ENCODE results near the gene OPCML. TPM values are rescaled to one million over a fixed set of nuclear protein-coding genes. Genes with fewer than 3 reads are reported as not detected.

Gene OPCML
- total and polyA plus RNA-seq, 2 of the 13 experiments (the other 11 are each of a cell fraction or from before 2014, with no cell fraction given), result not detected

DNA sequence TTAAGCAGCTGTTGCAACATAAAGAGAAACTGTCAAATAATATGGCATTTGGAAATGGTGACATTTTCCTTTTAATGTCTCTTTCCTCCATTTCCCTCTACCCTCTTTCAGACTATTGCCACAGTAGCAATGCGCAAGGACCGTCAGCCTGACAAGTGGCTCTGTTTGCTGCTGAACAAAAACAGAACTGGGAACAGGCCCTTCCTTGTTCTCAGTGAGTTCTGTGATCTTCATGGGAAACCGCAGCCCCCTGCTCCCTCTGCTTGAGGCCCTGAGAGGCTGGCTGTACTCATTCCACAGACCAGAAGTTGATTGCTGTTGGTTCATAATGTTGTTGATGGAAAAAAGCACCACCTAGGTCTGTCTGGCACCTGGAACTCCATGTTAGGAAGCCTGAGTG, 559.7 kb downstream of the OPCML start:
- Histone ChIP-seq H2AFZ (ENCODE audit: low read length) (no peak overlapping the region), H3K36me3 (replicated peaks in 1 of 2; ENCODE audit: control insufficient read depth in 1 of 2, insufficient read depth in 2 of 2, low read length in 2 of 2) (no peaks in the 10 kb centered on the region), H3K4me2 (ENCODE audit: low read depth, low read length) (no peak overlapping the region), H3K4me1 (ENCODE audit: insufficient read depth, low read length) (no peaks in the 10 kb centered on the region), H3K79me2 (ENCODE audit: insufficient read depth, low read length) (no peaks in the 10 kb centered on the region), H3K27ac (ENCODE audit: extremely low read length, insufficient read depth, low read length) (no peak overlapping the region), H3K9ac (ENCODE audit: insufficient read depth, low read depth, low read length) (no peak overlapping the region), H3K27me3 (ENCODE audit: control insufficient read depth in 1 of 2, insufficient read depth in 2 of 2, low read length in 2 of 2) (no peaks in the 10 kb centered on the region), H3K9me3 (ENCODE audit: low read length) (no peaks in the 10 kb centered on the region), H4K20me1 (ENCODE audit: insufficient read depth, low read length) (no peaks in the 10 kb centered on the region), H3K4me3 (replicated peaks in 1 of 3; ENCODE audit: insufficient read depth in 1 of 3, low read depth in 2 of 3, low read length in 3 of 3) (no peak overlapping the region)
- TF ChIP-seq HOXA9 (CRISPR knock-in tag; IDR thresholded peaks at IDR 0.05; ENCODE audit: borderline replicate concordance), result no peak
- TF ChIP-seq, protein P1, sequence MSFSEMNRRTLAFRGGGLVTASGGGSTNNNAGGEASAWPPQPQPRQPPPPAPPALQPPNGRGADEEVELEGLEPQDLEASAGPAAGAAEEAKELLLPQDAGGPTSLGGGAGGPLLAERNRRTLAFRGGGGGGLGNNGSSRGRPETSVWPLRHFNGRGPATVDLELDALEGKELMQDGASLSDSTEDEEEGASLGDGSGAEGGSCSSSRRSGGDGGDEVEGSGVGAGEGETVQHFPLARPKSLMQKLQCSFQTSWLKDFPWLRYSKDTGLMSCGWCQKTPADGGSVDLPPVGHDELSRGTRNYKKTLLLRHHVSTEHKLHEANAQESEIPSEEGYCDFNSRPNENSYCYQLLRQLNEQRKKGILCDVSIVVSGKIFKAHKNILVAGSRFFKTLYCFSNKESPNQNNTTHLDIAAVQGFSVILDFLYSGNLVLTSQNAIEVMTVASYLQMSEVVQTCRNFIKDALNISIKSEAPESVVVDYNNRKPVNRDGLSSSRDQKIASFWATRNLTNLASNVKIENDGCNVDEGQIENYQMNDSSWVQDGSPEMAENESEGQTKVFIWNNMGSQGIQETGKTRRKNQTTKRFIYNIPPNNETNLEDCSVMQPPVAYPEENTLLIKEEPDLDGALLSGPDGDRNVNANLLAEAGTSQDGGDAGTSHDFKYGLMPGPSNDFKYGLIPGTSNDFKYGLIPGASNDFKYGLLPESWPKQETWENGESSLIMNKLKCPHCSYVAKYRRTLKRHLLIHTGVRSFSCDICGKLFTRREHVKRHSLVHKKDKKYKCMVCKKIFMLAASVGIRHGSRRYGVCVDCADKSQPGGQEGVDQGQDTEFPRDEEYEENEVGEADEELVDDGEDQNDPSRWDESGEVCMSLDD (CRISPR knock-in tag; IDR thresholded peaks at IDR 0.05; ENCODE audit: borderline replicate concordance), result no peak
- TF ChIP-seq, protein P2, sequence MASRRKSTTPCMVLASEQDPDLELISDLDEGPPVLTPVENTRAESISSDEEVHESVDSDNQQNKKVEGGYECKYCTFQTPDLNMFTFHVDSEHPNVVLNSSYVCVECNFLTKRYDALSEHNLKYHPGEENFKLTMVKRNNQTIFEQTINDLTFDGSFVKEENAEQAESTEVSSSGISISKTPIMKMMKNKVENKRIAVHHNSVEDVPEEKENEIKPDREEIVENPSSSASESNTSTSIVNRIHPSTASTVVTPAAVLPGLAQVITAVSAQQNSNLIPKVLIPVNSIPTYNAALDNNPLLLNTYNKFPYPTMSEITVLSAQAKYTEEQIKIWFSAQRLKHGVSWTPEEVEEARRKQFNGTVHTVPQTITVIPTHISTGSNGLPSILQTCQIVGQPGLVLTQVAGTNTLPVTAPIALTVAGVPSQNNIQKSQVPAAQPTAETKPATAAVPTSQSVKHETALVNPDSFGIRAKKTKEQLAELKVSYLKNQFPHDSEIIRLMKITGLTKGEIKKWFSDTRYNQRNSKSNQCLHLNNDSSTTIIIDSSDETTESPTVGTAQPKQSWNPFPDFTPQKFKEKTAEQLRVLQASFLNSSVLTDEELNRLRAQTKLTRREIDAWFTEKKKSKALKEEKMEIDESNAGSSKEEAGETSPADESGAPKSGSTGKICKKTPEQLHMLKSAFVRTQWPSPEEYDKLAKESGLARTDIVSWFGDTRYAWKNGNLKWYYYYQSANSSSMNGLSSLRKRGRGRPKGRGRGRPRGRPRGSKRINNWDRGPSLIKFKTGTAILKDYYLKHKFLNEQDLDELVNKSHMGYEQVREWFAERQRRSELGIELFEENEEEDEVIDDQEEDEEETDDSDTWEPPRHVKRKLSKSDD (CRISPR knock-in tag; IDR thresholded peaks at IDR 0.05; ENCODE audit: low read depth), result no peak
- no peak for TF ChIP-seq RAD21 (CRISPR knock-in tag; IDR thresholded peaks at IDR 0.05)
- TF ChIP-seq PITX1 (CRISPR knock-in tag; IDR thresholded peaks at IDR 0.05), result no peak
- no peak for TF ChIP-seq HMG20A (CRISPR knock-in tag; IDR thresholded peaks at IDR 0.05; ENCODE audit: borderline replicate concordance)
- TF ChIP-seq ZNF33B (CRISPR knock-in tag; IDR thresholded peaks at IDR 0.05), result no peak
- in situ Hi-C loops (cut with HindIII; ENCODE audit: extremely low pct_ligation_motif_present, low pct_unique_long_range_greater_than_20kb) (no loop called here), intact Hi-C loops (cut with micrococcal nuclease; ENCODE audit: unreplicated experiment) (no loop called here)
- DNase-seq (ENCODE audit: low spot score) (no peak), ATAC-seq (no peak), FAIRE-seq (no peak)
- ChIA-PET POLR2A (no interaction called here), CTCF (ENCODE audit: low intra/inter-chr PET ratio, low total read pairs) (no interaction called here)
- WGBS (ENCODE audit: low lambda C conversion rate), result 36% methylated on average over 3 of the region's 3 CpGs
- BruUV-seq (replicated peaks), result no TSS peak

Measured in HepG2 (cell line).